Stomach (tissue), 9 donors: ENCODE measurements around the gene CEP170. TPM values are rescaled to one million over a fixed set of nuclear protein-coding genes. Genes with fewer than 3 reads are reported as not detected.

Experiments
- DNase-seq, 2 donors: peaks; one replicate each; pipeline versions ENCODE4 v3.0.0 to v3.0.0-alpha.2; 2013 to 2019
- H3K27ac ChIP-seq, 5 donors: fragments of 200-600 bp in 4 of 5; sonication (generic) in 4 of 5; one replicate each; pipeline ENCODE4 v1.5.1; 2013 to 2019; ENCODE audit warnings: mild to moderate bottlenecking in 1 of 5, moderate library complexity in 1 of 5
- H3K27me3 ChIP-seq, 3 donors: fragments of 200-600 bp; sonication (generic); one replicate each; pipeline ENCODE4 v1.5.1; 2017 to 2019; ENCODE audit warnings: mixed run types in 1 of 3
- H3K36me3 ChIP-seq, 4 donors: fragments of 200-600 bp; sonication (generic); 1 replicate in 3 of 4; 2 replicates in 1 of 4; pipeline ENCODE4 v1.5.1; 2016 to 2019
- H3K4me1 ChIP-seq, 4 donors: fragments of 200-600 bp; sonication (generic); one replicate each; pipeline ENCODE4 v1.5.1; 2016 to 2019
- H3K4me3 ChIP-seq, 4 donors: fragments of 200-600 bp; sonication (generic) in 3 of 4; one replicate each; pipeline ENCODE4 v1.5.1; 2016 to 2019; ENCODE audit warnings: mild to moderate bottlenecking in 1 of 4
- H3K9me3 ChIP-seq, 4 donors: fragments of 200-600 bp; sonication (generic); one replicate each; pipeline ENCODE4 v1.5.1; 2016 to 2019
- EP300 ChIP-seq: sonication (generic); formaldehyde crosslinking; IDR thresholded peaks from one replicate; pipeline ENCODE4 v1.6.1; 2017; ENCODE audit warnings: antibody characterized with exemption
- POLR2A ChIP-seq, 4 donors: fragments of 450-650 bp; IDR thresholded peaks; one replicate each; pipeline ENCODE4 v1.6.1; 2016; ENCODE audit warnings: antibody characterized with exemption in 4 of 4, control low read depth in 2 of 4, mild to moderate bottlenecking in 1 of 4, moderate library complexity in 1 of 4
- POLR2AphosphoS5 ChIP-seq, 3 donors: sonication (generic); formaldehyde crosslinking; IDR thresholded peaks; one replicate each; pipeline ENCODE4 v1.6.1; 2016; ENCODE audit warnings: antibody characterized with exemption in 3 of 3
- WGBS, 5 donors: extraction: QIAGEN DNeasy Blood & Tissue Kit in 3 of 5; methylation state at CpG; one replicate each; pipeline versions ENCODE4 v1.1.5 to v1.1.7; 2013 to 2018; 5-methylcytosine and 5-hydroxymethylcytosine counted together
- intact Hi-C: fragments of 100-400 bp; cut with DNase I; formaldehyde crosslinking; loops from one replicate; pipeline ENCODE4 v1.15.1; 2023; ENCODE audit warnings: low total_unique reads
- polyA plus RNA-seq, 3 donors: library from polyadenylated mRNA; stranded (reverse); fragments of 200-250 nt; gene quantifications; one replicate each; pipeline ENCODE4 v1.2.3, GENCODE V29; 2013
- total RNA-seq, 5 donors: library from RNA; depleted of rRNA; stranded (reverse); fragments of >200 nt; gene quantifications; one replicate each; pipeline versions ENCODE4 v1.1.0 to v1.2.3, GENCODE V29; 2014 to 2016
- TF ChIP-seq, protein P1 (sequence below), 7 experiments: fragments of 450-650 bp in 4 of 7; fragments of 200-600 bp in 3 of 7; sonication (generic) in 3 of 7; IDR thresholded peaks; one replicate each; pipeline ENCODE4 v1.5.1; 2016 to 2019; ENCODE audit warnings: antibody characterized with exemption in 7 of 7, control low read depth in 2 of 7, mild to moderate bottlenecking in 1 of 7
- donor health status: healthy with polysubstance abuse.
- donor health status: Bipolar disorder and iron deficiency.
- donor health status: healthy.

The CEP170 gene
- total and polyA plus RNA-seq, 8 donors: 0.87 to 71.0 (median 12.9) TPM

DNA sequence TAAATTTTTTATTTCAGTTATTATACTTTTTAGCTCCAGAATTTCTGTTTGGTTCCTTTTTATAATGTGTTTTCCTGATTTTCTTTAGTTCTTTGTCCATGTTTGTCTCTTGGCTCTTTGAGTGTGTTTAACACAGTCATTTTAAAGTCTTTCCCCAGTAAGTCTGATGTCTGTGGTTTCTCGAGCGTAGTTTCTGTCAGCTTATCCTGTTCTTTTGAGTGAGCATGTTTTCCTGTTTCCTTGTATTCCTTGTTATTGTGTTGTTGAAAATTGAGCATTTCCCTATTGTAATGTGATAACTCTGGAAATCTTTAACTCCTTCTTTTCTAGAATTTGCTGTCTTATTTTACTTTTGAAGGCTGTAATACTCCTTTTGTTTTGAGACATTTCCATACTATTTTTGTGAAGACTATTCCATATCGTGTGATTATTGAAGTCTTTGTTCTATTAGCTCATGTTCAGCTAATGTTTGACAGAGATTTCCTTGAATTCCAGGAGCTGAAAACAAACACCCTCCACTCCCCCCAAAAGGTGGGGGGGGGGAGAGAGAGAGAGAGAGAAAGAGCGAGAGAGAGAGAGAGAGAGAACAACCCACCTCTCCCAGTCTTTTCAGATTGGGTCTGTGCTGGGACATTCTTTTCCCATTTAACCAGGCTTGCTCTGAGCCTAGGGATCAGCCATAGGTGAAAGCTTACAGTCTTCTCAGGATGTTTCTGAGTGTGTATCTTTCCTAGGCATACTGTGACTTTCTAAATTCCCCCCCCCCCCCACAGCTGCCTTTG, 39.1 kb upstream of the CEP170 start:
- no peak for TF ChIP-seq POLR2AphosphoS5 (IDR thresholded peaks at IDR 0.05)
- TF ChIP-seq, protein P1, sequence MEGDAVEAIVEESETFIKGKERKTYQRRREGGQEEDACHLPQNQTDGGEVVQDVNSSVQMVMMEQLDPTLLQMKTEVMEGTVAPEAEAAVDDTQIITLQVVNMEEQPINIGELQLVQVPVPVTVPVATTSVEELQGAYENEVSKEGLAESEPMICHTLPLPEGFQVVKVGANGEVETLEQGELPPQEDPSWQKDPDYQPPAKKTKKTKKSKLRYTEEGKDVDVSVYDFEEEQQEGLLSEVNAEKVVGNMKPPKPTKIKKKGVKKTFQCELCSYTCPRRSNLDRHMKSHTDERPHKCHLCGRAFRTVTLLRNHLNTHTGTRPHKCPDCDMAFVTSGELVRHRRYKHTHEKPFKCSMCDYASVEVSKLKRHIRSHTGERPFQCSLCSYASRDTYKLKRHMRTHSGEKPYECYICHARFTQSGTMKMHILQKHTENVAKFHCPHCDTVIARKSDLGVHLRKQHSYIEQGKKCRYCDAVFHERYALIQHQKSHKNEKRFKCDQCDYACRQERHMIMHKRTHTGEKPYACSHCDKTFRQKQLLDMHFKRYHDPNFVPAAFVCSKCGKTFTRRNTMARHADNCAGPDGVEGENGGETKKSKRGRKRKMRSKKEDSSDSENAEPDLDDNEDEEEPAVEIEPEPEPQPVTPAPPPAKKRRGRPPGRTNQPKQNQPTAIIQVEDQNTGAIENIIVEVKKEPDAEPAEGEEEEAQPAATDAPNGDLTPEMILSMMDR (IDR thresholded peaks at IDR 0.05): no peak
- no peak for TF ChIP-seq EP300
- TF ChIP-seq POLR2A (IDR thresholded peaks at IDR 0.05): no peak
- Histone ChIP-seq H3K4me3 (no peak overlapping the region), H3K9me3 (no peaks in the 10 kb centered on the region), H3K4me1 (no peaks in the 10 kb centered on the region), H3K27ac (no peak overlapping the region), H3K27me3 (no peaks in the 10 kb centered on the region), H3K36me3 (peaks cover 0 to 83% (median 50%) of the 10 kb centered on the region in 4 donors)
- intact Hi-C loops: no loop called here
- no peak for DNase-seq
- WGBS, 5 donors: 61 to 83% (median 69%) methylated on average over 3 to 4 of the region's 4 CpGs

GRCh38 chr1:243292117-243292516, 37.0 kb upstream of the CEP170 start:
- no peaks in the 10 kb centered on the region for H3K9me3 ChIP-seq
- peaks cover 0 to 76% (median 53%) of the 10 kb centered on the region in 4 donors for H3K36me3 ChIP-seq

DNA sequence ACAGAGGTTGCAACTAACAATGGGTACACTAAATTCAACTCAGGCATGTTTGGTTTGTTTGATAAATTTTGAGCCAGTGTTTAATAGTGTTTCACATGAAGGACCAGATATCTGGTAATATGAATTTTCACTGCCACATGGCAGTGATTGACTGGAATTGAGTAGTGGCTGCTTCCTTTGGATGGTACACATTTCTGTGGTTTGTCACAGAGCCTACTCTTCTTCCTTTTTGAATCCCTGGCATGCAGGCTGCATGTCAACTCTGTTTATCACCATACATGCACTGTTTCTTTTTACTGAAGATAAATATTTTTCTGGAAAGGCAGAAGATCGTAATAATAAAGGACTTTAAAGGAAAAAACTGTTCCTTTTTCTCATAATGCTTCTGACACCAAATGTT, 36.2 kb upstream of the CEP170 start:
- Histone ChIP-seq H3K27ac (no peak overlapping the region), H3K36me3 (peaks cover 0 to 77% (median 54%) of the 10 kb centered on the region in 4 donors), H3K9me3 (no peaks in the 10 kb centered on the region), H3K27me3 (no peaks in the 10 kb centered on the region), H3K4me3 (no peak overlapping the region), H3K4me1 (peaks cover 0 to 25% (median 0%) of the 10 kb centered on the region in 4 donors)
- intact Hi-C loops: no loop called here
- no peak for DNase-seq
- TF ChIP-seq POLR2A (IDR thresholded peaks at IDR 0.05) (no peak), POLR2AphosphoS5 (IDR thresholded peaks at IDR 0.05) (no peak), EP300 (no peak)
- TF ChIP-seq, protein P1 (IDR thresholded peaks at IDR 0.05): no peak
- WGBS, 5 donors: 79 to 92% (median 86%) methylated on average over 1 of the region's 1 CpG

More at GRCh38 chr1:243292117-243292516, 37.0 kb upstream of the CEP170 start:
- TF ChIP-seq POLR2AphosphoS5 (IDR thresholded peaks at IDR 0.05): no peak
- TF ChIP-seq EP300: no peak
- TF ChIP-seq, protein P1 (IDR thresholded peaks at IDR 0.05): no peak
- no peak for TF ChIP-seq POLR2A (IDR thresholded peaks at IDR 0.05)
- DNase-seq: no peak
- Histone ChIP-seq H3K4me1 (peaks cover 0 to 17% (median 0%) of the 10 kb centered on the region in 4 donors), H3K4me3 (no peak overlapping the region), H3K27ac (no peak overlapping the region), H3K27me3 (no peaks in the 10 kb centered on the region)
- intact Hi-C loops: no loop called here
- WGBS, 5 donors: 95 to 99% (median 96%) methylated on average over 5 of the region's 5 CpGs

DNA sequence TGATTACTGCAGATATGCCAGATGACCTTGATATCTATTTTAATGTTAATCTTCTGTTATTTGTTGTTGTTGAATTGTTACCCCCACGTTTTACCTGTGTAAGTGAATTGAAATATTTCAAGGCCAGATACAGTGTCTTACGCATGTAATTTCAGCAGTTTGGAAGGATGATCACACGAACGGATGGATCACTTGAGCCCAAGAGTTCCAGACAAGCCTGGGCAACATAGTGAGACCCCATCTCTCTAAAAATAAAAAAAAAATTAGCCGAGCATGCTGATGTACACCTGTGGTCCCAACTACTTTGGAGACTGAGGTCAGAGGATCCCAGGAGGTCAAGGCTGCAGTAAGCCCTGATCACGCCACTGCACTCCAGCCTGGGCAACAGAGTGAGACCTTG, 33.0 kb upstream of the CEP170 start:
- DNase-seq: no peak
- Histone ChIP-seq H3K27me3 (no peaks in the 10 kb centered on the region), H3K9me3 (no peaks in the 10 kb centered on the region), H3K4me3 (no peak overlapping the region), H3K4me1 (peaks cover 0 to 34% (median 0%) of the 10 kb centered on the region in 4 donors), H3K36me3 (peaks cover 0 to 73% (median 51%) of the 10 kb centered on the region in 4 donors), H3K27ac (peak overlapping the region in 4 of 5 donors; percentile 35 to 73 (median 52))
- TF ChIP-seq, protein P1 (IDR thresholded peaks at IDR 0.05): no peak
- no peak for TF ChIP-seq POLR2AphosphoS5 (IDR thresholded peaks at IDR 0.05)
- TF ChIP-seq POLR2A (IDR thresholded peaks at IDR 0.05): no peak
- no peak for TF ChIP-seq EP300
- 77 to 88% (median 83%) methylated on average over 6 of the region's 6 CpGs for WGBS, 5 donors
- intact Hi-C loops: no loop called here
